B cell (primary cell): ENCODE measurements around the gene PFN4. TPM values are rescaled to one million over a fixed set of nuclear protein-coding genes. Genes with fewer than 3 reads are reported as not detected.

Experiments
- ATAC-seq: fragments of 200-7000 bp; cut with Tn5 transposase; one replicate; pipeline ENCODE4 v1.10.0; 2021; ENCODE audit warnings: low read depth, mild to moderate bottlenecking, moderate number of reproducible peaks, moderate library complexity
- CTCF ChIA-PET: fragments of 350-600 bp; sonication (Branson Sonifier 250); formaldehyde crosslinking; loops from one replicate; lab custom pipeline; 2021; ENCODE audit warnings: antibody characterized with exemption, inconsistent platforms; lab: Charles Lee
- POLR2A ChIA-PET: fragments of 350-600 bp; sonication (Branson Sonifier 250); formaldehyde crosslinking; loops from one replicate; lab custom pipeline; 2021; ENCODE audit warnings: antibody characterized with exemption; lab: Charles Lee
- DNase-seq: peaks from one replicate; pipeline ENCODE4 v3.0.0; 2013
- H2AFZ ChIP-seq: 2 replicates; pipeline ENCODE4 v1.6.1; 2012; ENCODE audit warnings: mild to moderate bottlenecking, low read depth, low read length; ENCODE audit not compliant: insufficient read depth, poor library complexity, severe bottlenecking
- H3K27ac ChIP-seq, 2 donors: 1 replicate in 1 of 2; 2 replicates in 1 of 2; pipeline ENCODE4 v1.5.1; 2012 to 2013; ENCODE audit warnings: low read length in 2 of 2, mild to moderate bottlenecking in 2 of 2, moderate library complexity in 1 of 2
- H3K27me3 ChIP-seq, 4 experiments: fragments of 200-600 bp in 1 of 4; sonication (generic) in 1 of 4; replicated peaks in 1 of 4; 1 replicate in 2 of 4; 2 replicates in 2 of 4; pipeline versions ENCODE4 v1.6.1 to v1.7.0; 2013 to 2016; ENCODE audit warnings: low read length in 3 of 4, mild to moderate bottlenecking in 2 of 4, mixed read lengths in 1 of 4, moderate library complexity in 1 of 4; ENCODE audit not compliant: insufficient read depth in 4 of 4, control insufficient read depth in 3 of 4; ENCODE audit errors: control extremely low read depth in 1 of 4
- H3K36me3 ChIP-seq, 2 experiments: replicated peaks in 1 of 2; 1 replicate in 1 of 2; 2 replicates in 1 of 2; pipeline versions ENCODE4 v1.6.1 to v1.7.1; 2013; ENCODE audit warnings: low read length in 1 of 2; ENCODE audit not compliant: insufficient read depth in 2 of 2, control insufficient read depth in 1 of 2; ENCODE audit errors: control extremely low read depth in 1 of 2, extremely low read depth in 1 of 2
- H3K4me1 ChIP-seq, 2 donors: fragments of 200-600 bp in 1 of 2; sonication (generic) in 1 of 2; 1 replicate in 1 of 2; 2 replicates in 1 of 2; pipeline versions ENCODE4 v1.5.1 to v1.6.1; 2013 to 2017; ENCODE audit warnings: low read length in 2 of 2; ENCODE audit not compliant: control insufficient read depth in 2 of 2, insufficient read depth in 2 of 2
- H3K4me2 ChIP-seq: replicated peaks from 2 replicates; pipeline ENCODE3; 2012; ENCODE audit warnings: mild to moderate bottlenecking, low read depth, low read length; ENCODE audit not compliant: poor library complexity, severe bottlenecking
- H3K4me3 ChIP-seq, 5 experiments: fragments of 200-600 bp in 1 of 5; sonication (generic) in 1 of 5; 1 replicate in 3 of 5; 2 replicates in 2 of 5; pipeline versions ENCODE4 v1.5.1 to v1.7.0; 2011 to 2016; ENCODE audit warnings: low read length in 4 of 5, mild to moderate bottlenecking in 4 of 5, low read depth in 2 of 5, control low read depth in 1 of 5, moderate library complexity in 1 of 5; ENCODE audit not compliant: insufficient read depth in 1 of 5; ENCODE audit errors: control extremely low read depth in 1 of 5, extremely low read depth in 1 of 5
- H3K79me2 ChIP-seq: fragments of 200-600 bp; sonication (generic); one replicate; pipeline ENCODE4 v1.6.0; 2016; ENCODE audit warnings: low read length; ENCODE audit not compliant: control insufficient read depth, insufficient read depth
- H3K9ac ChIP-seq: fragments of 200-600 bp; sonication (generic); 2 replicates; pipeline ENCODE4 v1.6.1; 2017; ENCODE audit warnings: mild to moderate bottlenecking, low read length, moderate library complexity
- H3K9me3 ChIP-seq, 3 donors: one replicate each; pipeline versions ENCODE4 v1.6.1 to v1.7.1; 2013; ENCODE audit warnings: low read length in 2 of 3; ENCODE audit not compliant: control insufficient read depth in 2 of 3, insufficient read depth in 1 of 3; ENCODE audit errors: control extremely low read depth in 1 of 3
- H4K20me1 ChIP-seq: 2 replicates; pipeline ENCODE4 v1.6.0; 2012; ENCODE audit warnings: mild to moderate bottlenecking, low read length; ENCODE audit not compliant: insufficient read depth, control insufficient read depth, poor library complexity, severe bottlenecking
- H3K27ac Mint-ChIP-seq: one replicate; pipeline ENCODE4 v1.8.0; 2021; ENCODE audit warnings: mixed read lengths
- H3K27me3 Mint-ChIP-seq: one replicate; pipeline ENCODE4 v1.8.0; 2021; ENCODE audit warnings: mixed read lengths
- H3K4me1 Mint-ChIP-seq: one replicate; pipeline ENCODE4 v1.8.0; 2021; ENCODE audit warnings: mixed read lengths
- H3K4me3 Mint-ChIP-seq: one replicate; pipeline ENCODE4 v1.8.0; 2021; ENCODE audit warnings: mixed read lengths
- H3K9me3 Mint-ChIP-seq: one replicate; pipeline ENCODE4 v1.8.0; 2022; ENCODE audit warnings: mixed read lengths; ENCODE audit not compliant: insufficient read depth
- EZH2 ChIP-seq: IDR thresholded peaks from 2 replicates; pipeline ENCODE4 v1.6.1; 2012; ENCODE audit warnings: borderline replicate concordance, low read depth, mild to moderate bottlenecking, moderate library complexity, low read length; ENCODE audit not compliant: insufficient read depth, poor library complexity, severe bottlenecking
- WGBS: methylation state at CpG from one replicate; pipeline ENCODE4 v1.1.5; 2013; ENCODE audit warnings: missing lambda C conversion rate; ENCODE audit not compliant: insufficient coverage; 5-methylcytosine and 5-hydroxymethylcytosine counted together
- intact Hi-C: fragments of 100-400 bp; cut with micrococcal nuclease; formaldehyde crosslinking; loops from one replicate; pipeline ENCODE4 v1.10.0; 2022
- polyA plus RNA-seq: library from polyadenylated mRNA; depleted of rRNA; stranded (reverse); fragments of >200 nt; gene quantifications from 2 replicates; pipeline ENCODE4 v1.2.3, GENCODE V29; 2012
- total RNA-seq, 2 donors: library from RNA; stranded (reverse); fragments of 120-200 nt in 1 of 2; gene quantifications; 1 replicate in 1 of 2; 2 replicates in 1 of 2; pipeline versions ENCODE4 v1.2.3 to v1.2.4, GENCODE V29; 2013 to 2022
- TF ChIP-seq, protein P1 (sequence below): fragments of 200-600 bp; IDR thresholded peaks from one replicate; pipeline ENCODE4 v1.8.0; 2022; ENCODE audit warnings: antibody characterized with exemption, mild to moderate bottlenecking

Gene PFN4
- total and polyA plus RNA-seq, 2 donors (not counting 1 experiment from before 2014, with no cell fraction given): 0.13 to 0.39 TPM

DNA sequence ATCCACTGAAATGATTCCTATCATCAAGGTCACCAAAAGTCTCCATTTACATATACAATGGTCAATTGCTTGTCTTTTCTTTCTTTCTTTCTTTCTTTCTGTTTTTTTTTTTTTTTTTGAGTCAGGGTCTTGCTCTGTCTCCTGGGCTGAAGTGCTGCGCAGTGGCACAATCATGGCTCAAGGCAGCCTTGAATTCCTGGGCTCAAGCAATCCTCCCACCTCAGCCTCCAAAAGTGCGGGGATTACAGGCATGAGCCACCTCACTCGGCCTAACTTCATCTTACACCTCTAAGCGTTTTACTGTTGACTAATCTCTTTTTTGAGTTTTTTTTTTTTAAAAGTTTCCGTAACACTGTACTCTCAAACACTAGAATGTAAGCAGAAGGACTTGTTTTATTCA is 47.9 kb downstream of the PFN4 start:
- Histone ChIP-seq H3K4me3 (peak overlapping the region in 4 of 5 experiments; percentile 83 to 99 (median 96)), H3K4me1 (peaks cover 15 to 18% of the 10 kb centered on the region in 2 donors), H3K9ac (peak overlapping the region; percentile 85), H3K36me3 (peaks cover 0 to 17% of the 10 kb centered on the region in 2 experiments), H3K4me2 (peak overlapping the region; percentile 83), H3K9me3 (no peaks in the 10 kb centered on the region), H3K27me3 (no peaks in the 10 kb centered on the region), H3K27ac (peak overlapping the region in 1 of 2 donors; percentile 87), H3K79me2 (peaks cover 27% of the 10 kb centered on the region), H2AFZ (no peak overlapping the region), H4K20me1 (peaks cover 6% of the 10 kb centered on the region)
- DNase-seq (no peak), ATAC-seq (no peak)
- ChIA-PET CTCF (no interaction called here), POLR2A (no interaction called here)
- no peak for TF ChIP-seq EZH2
- WGBS: 100% methylated on average over 1 of the region's 5 CpGs
- intact Hi-C loops: loop anchor here (10.0 kb wide), 1 partner anchor 690 kb away; the partner anchor contains the start of gene KLHL29
- peak overlapping the region; percentile 98 for H3K4me3 Mint-ChIP-seq
- H3K27me3 Mint-ChIP-seq: no peaks in the 10 kb centered on the region
- no peaks in the 10 kb centered on the region for H3K9me3 Mint-ChIP-seq
- peaks cover 33% of the 10 kb centered on the region for H3K4me1 Mint-ChIP-seq
- H3K27ac Mint-ChIP-seq: peak overlapping the region; percentile 41

DNA sequence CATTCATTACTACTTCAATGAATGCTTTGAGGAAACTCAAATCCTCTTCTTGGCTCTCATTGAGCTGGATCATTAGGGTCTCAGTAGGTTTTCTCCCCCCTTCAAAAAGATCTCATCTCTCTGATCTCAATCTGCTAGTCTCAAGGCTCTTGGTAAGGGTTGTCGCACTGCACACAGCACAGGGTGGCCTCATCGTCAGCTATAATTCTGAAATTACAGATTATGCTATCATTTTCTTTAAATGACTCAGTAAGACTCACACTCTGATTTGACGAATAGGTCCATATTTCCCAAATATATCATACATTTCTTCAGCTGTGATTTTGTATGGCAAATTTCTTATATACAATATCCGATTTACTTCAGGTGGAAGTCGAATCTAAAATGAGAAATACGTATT is 49.3 kb downstream of the PFN4 start:
- Histone ChIP-seq H3K4me3 (no peak overlapping the region), H3K79me2 (peaks cover 30% of the 10 kb centered on the region), H3K4me1 (peaks cover 15 to 18% of the 10 kb centered on the region in 2 donors), H3K27me3 (no peaks in the 10 kb centered on the region), H3K4me2 (no peak overlapping the region), H2AFZ (no peak overlapping the region), H3K9me3 (no peaks in the 10 kb centered on the region), H4K20me1 (peaks cover 6% of the 10 kb centered on the region), H3K36me3 (peaks cover 2 to 17% of the 10 kb centered on the region in 2 experiments), H3K9ac (no peak overlapping the region), H3K27ac (no peak overlapping the region)
- Mint-ChIP-seq H3K9me3 (no peaks in the 10 kb centered on the region), H3K27me3 (no peaks in the 10 kb centered on the region), H3K4me1 (peaks cover 33% of the 10 kb centered on the region), H3K27ac (no peak overlapping the region), H3K4me3 (no peak overlapping the region)
- intact Hi-C loops: loop anchor here (10.0 kb wide), 1 partner anchor 689 kb away; the partner anchor contains the start of gene KLHL29
- WGBS: no CpG with 5 or more reads among the region's 6 CpGs
- ChIA-PET CTCF (interaction anchor here (2.0 to 2.1 kb wide), 2 partner anchors 10 to 250 kb away, joined by 9 to 10 read pairs; partner anchors contain the start of gene TP53I3), POLR2A (no interaction called here)
- TF ChIP-seq EZH2: no peak
- TF ChIP-seq, protein P1, sequence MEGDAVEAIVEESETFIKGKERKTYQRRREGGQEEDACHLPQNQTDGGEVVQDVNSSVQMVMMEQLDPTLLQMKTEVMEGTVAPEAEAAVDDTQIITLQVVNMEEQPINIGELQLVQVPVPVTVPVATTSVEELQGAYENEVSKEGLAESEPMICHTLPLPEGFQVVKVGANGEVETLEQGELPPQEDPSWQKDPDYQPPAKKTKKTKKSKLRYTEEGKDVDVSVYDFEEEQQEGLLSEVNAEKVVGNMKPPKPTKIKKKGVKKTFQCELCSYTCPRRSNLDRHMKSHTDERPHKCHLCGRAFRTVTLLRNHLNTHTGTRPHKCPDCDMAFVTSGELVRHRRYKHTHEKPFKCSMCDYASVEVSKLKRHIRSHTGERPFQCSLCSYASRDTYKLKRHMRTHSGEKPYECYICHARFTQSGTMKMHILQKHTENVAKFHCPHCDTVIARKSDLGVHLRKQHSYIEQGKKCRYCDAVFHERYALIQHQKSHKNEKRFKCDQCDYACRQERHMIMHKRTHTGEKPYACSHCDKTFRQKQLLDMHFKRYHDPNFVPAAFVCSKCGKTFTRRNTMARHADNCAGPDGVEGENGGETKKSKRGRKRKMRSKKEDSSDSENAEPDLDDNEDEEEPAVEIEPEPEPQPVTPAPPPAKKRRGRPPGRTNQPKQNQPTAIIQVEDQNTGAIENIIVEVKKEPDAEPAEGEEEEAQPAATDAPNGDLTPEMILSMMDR: no peak
- no peak for ATAC-seq
- DNase-seq: no peak
